Neural cell (in vitro differentiated cells): ENCODE data around the gene CCNY. TPM values are rescaled to one million over a fixed set of nuclear protein-coding genes. Genes with fewer than 3 reads are reported as not detected.
"Not testable (repeated sequence)": the region's sequence is repeated elsewhere in the genome, so short reads cannot be mapped to it uniquely, and the experiment has no call there.

Source experiments
- H2AFZ ChIP-seq: fragments of 200-600, 300-800 bp; sonication (generic), shearing (Covaris generic); 2 replicates; pipeline ENCODE4 v1.6.0; 2014; ENCODE audit warnings: low read depth, mild to moderate bottlenecking, antibody characterized with exemption, low read length, moderate library complexity
- H3F3A ChIP-seq: fragments of 200-600 bp; shearing (Covaris generic); 2 replicates; pipeline ENCODE4 v1.6.1; 2016; ENCODE audit warnings: mild to moderate bottlenecking, moderate library complexity, mixed read lengths, antibody characterized with exemption, low read length; ENCODE audit not compliant: insufficient read depth, poor library complexity, severe bottlenecking
- H3K27ac ChIP-seq: fragments of 200-600, 300-800 bp; sonication (generic), shearing (Covaris generic); 2 replicates; pipeline ENCODE4 v1.5.1; 2014; ENCODE audit warnings: mild to moderate bottlenecking, low read length, moderate library complexity
- H3K27me3 ChIP-seq: fragments of 300-800, 200-600 bp; sonication (generic), shearing (Covaris generic); 2 replicates; pipeline ENCODE4 v1.6.0; 2014; ENCODE audit warnings: mild to moderate bottlenecking, low read depth, low read length, moderate library complexity; ENCODE audit not compliant: insufficient read depth
- H3K36me3 ChIP-seq: fragments of 300-800, 200-600 bp; sonication (generic), shearing (Covaris generic); 2 replicates; pipeline ENCODE4 v1.5.1; 2014; ENCODE audit warnings: mild to moderate bottlenecking, antibody characterized with exemption, low read length, moderate library complexity; ENCODE audit not compliant: insufficient read depth
- H3K4me2 ChIP-seq: fragments of 300-800, 200-600 bp; sonication (generic), shearing (Covaris generic); 2 replicates; pipeline ENCODE4 v1.6.0; 2014; ENCODE audit warnings: mild to moderate bottlenecking, low read length
- H3K4me3 ChIP-seq: fragments of 300-800, 200-600 bp; sonication (generic), shearing (Covaris generic); 2 replicates; pipeline ENCODE4 v1.5.1; 2014; ENCODE audit warnings: mild to moderate bottlenecking, low read length, moderate library complexity
- H3K79me2 ChIP-seq: fragments of 200-600 bp; shearing (Covaris generic); replicated peaks from 2 replicates; pipeline ENCODE4 v1.6.0; 2014; ENCODE audit warnings: mild to moderate bottlenecking, low read length, moderate library complexity; ENCODE audit not compliant: insufficient read depth
- H3K9ac ChIP-seq: fragments of 300-800, 200-600 bp; sonication (generic), shearing (Covaris generic); 2 replicates; pipeline ENCODE4 v1.6.1; 2016; ENCODE audit warnings: mild to moderate bottlenecking, low read length, mixed read lengths
- H3K9me2 ChIP-seq: fragments of 200-600 bp; shearing (Covaris generic); 2 replicates; pipeline ENCODE4 v1.6.1; 2016; ENCODE audit warnings: mild to moderate bottlenecking, low read length, mixed read lengths; ENCODE audit not compliant: insufficient read depth
- H3K9me3 ChIP-seq: fragments of 200-600, 300-800 bp; sonication (generic), shearing (Covaris generic); 2 replicates; pipeline ENCODE4 v1.6.1; 2016; ENCODE audit warnings: mild to moderate bottlenecking, mixed run types, low read length, moderate library complexity, mixed read lengths
- H4K20me1 ChIP-seq: fragments of 200-600 bp; shearing (Covaris generic); 2 replicates; pipeline ENCODE4 v1.6.1; 2016; ENCODE audit warnings: mild to moderate bottlenecking, mixed run types; ENCODE audit not compliant: insufficient read depth
- EP300 ChIP-seq: fragments of 450-650 bp; conservative IDR thresholded peaks from 2 replicates; pipeline ENCODE4 v1.6.1; 2014; ENCODE audit warnings: antibody characterized with exemption, mild to moderate bottlenecking, moderate library complexity; ENCODE audit not compliant: poor library complexity, severe bottlenecking
- EZH2 ChIP-seq: fragments of 200-600, 300-800 bp; shearing (Covaris generic), sonication (generic); IDR thresholded peaks from 2 replicates; pipeline ENCODE4 v1.6.1; 2014; ENCODE audit warnings: antibody characterized with exemption, low read length, borderline replicate concordance, mild to moderate bottlenecking; ENCODE audit not compliant: insufficient read depth, poor library complexity, severe bottlenecking
- MXI1 ChIP-seq: fragments of 450-650 bp; conservative IDR thresholded peaks from 2 replicates; pipeline ENCODE4 v1.6.1; 2014; ENCODE audit warnings: antibody characterized with exemption, mild to moderate bottlenecking; ENCODE audit not compliant: poor library complexity, severe bottlenecking
- POLR2AphosphoS5 ChIP-seq: IDR thresholded peaks from 2 replicates; pipeline ENCODE4 v1.6.1; 2012
- RAD21 ChIP-seq: fragments of 450-650 bp; conservative IDR thresholded peaks from 2 replicates; pipeline ENCODE4 v1.6.1; 2014; ENCODE audit warnings: antibody characterized with exemption, mild to moderate bottlenecking, moderate library complexity
- SMC3 ChIP-seq: fragments of 450-650 bp; conservative IDR thresholded peaks from 2 replicates; pipeline ENCODE4 v1.6.1; 2014; ENCODE audit warnings: antibody characterized with exemption, mild to moderate bottlenecking, moderate library complexity; ENCODE audit not compliant: poor library complexity
- TAF1 ChIP-seq: IDR thresholded peaks from 2 replicates; pipeline ENCODE4 v1.6.1; 2012; ENCODE audit warnings: low read depth
- polyA plus RNA-seq: library from polyadenylated mRNA; depleted of rRNA; stranded (reverse); fragments of >200 nt; gene quantifications from 2 replicates; pipeline ENCODE4 v1.2.3, GENCODE V29; 2014
- TF ChIP-seq, protein P1 (sequence below): IDR thresholded peaks from 2 replicates; pipeline ENCODE4 v1.6.1; 2012; ENCODE audit warnings: borderline replicate concordance
- TF ChIP-seq, protein P2 (sequence below): fragments of 450-650 bp; IDR thresholded peaks from 2 replicates; pipeline ENCODE4 v1.5.1; 2014; ENCODE audit warnings: antibody characterized with exemption, mild to moderate bottlenecking, moderate library complexity; ENCODE audit not compliant: poor library complexity, severe bottlenecking

Gene CCNY
- polyA plus RNA-seq, 1 donor from 2014 or later = 36.4 TPM

GRCh38 chr10:35516102-35516670 lies 179.9 kb downstream of the CCNY start:
- TF ChIP-seq MXI1 (no peak), EZH2 (no peak), EP300 (no peak), POLR2AphosphoS5 (no peak), SMC3 (no peak), RAD21 (no peak), TAF1 (no peak)
- TF ChIP-seq, protein P1, sequence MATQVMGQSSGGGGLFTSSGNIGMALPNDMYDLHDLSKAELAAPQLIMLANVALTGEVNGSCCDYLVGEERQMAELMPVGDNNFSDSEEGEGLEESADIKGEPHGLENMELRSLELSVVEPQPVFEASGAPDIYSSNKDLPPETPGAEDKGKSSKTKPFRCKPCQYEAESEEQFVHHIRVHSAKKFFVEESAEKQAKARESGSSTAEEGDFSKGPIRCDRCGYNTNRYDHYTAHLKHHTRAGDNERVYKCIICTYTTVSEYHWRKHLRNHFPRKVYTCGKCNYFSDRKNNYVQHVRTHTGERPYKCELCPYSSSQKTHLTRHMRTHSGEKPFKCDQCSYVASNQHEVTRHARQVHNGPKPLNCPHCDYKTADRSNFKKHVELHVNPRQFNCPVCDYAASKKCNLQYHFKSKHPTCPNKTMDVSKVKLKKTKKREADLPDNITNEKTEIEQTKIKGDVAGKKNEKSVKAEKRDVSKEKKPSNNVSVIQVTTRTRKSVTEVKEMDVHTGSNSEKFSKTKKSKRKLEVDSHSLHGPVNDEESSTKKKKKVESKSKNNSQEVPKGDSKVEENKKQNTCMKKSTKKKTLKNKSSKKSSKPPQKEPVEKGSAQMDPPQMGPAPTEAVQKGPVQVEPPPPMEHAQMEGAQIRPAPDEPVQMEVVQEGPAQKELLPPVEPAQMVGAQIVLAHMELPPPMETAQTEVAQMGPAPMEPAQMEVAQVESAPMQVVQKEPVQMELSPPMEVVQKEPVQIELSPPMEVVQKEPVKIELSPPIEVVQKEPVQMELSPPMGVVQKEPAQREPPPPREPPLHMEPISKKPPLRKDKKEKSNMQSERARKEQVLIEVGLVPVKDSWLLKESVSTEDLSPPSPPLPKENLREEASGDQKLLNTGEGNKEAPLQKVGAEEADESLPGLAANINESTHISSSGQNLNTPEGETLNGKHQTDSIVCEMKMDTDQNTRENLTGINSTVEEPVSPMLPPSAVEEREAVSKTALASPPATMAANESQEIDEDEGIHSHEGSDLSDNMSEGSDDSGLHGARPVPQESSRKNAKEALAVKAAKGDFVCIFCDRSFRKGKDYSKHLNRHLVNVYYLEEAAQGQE = no peak
- TF ChIP-seq, protein P2, sequence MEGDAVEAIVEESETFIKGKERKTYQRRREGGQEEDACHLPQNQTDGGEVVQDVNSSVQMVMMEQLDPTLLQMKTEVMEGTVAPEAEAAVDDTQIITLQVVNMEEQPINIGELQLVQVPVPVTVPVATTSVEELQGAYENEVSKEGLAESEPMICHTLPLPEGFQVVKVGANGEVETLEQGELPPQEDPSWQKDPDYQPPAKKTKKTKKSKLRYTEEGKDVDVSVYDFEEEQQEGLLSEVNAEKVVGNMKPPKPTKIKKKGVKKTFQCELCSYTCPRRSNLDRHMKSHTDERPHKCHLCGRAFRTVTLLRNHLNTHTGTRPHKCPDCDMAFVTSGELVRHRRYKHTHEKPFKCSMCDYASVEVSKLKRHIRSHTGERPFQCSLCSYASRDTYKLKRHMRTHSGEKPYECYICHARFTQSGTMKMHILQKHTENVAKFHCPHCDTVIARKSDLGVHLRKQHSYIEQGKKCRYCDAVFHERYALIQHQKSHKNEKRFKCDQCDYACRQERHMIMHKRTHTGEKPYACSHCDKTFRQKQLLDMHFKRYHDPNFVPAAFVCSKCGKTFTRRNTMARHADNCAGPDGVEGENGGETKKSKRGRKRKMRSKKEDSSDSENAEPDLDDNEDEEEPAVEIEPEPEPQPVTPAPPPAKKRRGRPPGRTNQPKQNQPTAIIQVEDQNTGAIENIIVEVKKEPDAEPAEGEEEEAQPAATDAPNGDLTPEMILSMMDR = no peak
- H3K27me3 ChIP-seq = no peaks in the 10 kb centered on the region
- H3K27ac ChIP-seq = no peak overlapping the region
- H3K4me3 ChIP-seq = no peak overlapping the region
- H3F3A ChIP-seq = no peaks in the 10 kb centered on the region
- no peak overlapping the region for H3K4me2 ChIP-seq
- H3K36me3 ChIP-seq = no peaks in the 10 kb centered on the region
- no peaks in the 10 kb centered on the region for H4K20me1 ChIP-seq
- no peaks in the 10 kb centered on the region for H3K9me3 ChIP-seq
- H3K79me2 ChIP-seq = no peaks in the 10 kb centered on the region
- no peak overlapping the region for H2AFZ ChIP-seq
- H3K9me2 ChIP-seq = no peaks in the 10 kb centered on the region
- H3K9ac ChIP-seq = no peak overlapping the region

DNA sequence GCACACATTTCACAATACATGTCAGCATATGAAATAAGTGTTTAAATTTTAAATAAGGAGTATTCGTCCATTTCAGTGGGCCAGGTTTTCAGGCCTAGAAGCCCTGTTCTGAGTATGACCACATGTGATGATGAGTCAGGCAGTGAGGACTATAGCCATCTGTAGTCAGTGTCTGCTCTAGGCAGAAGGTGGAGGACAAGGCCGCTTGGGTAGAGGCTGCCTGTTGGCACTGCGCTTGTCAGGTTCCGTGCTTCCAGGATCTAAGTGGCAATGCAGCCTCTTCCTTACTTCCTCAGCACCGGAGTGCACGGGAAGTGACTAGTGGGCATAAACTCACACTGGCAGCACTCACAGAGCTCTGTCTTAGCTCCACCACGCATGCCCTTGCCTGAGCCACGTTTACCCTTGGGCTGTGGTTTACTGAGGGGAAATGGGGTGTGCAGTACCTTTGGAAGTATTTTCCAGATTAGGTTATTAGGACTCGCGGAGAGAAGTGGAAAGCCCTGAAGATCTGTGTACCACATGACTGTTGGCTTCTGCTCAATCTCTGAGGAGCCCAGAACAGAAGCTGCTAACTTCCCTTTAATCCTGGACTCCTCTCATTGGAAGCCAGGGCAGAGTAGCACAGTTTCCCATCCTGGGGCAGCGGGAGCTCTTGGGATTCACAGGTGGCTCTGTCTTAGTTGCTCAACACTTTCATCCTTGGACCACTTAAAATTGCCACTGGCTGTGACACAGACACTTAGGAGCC lies 181.3 kb downstream of the CCNY start:
- TF ChIP-seq MXI1 (no peak), SMC3 (no peak), POLR2AphosphoS5 (no peak), TAF1 (no peak), EP300 (no peak), RAD21 (no peak), EZH2 (no peak)
- TF ChIP-seq, protein P2 = no peak
- TF ChIP-seq, protein P1 = no peak
- Histone ChIP-seq H3K9me3 (no peaks in the 10 kb centered on the region), H3K9me2 (no peaks in the 10 kb centered on the region), H2AFZ (no peak overlapping the region), H3K36me3 (no peaks in the 10 kb centered on the region), H3F3A (no peaks in the 10 kb centered on the region), H4K20me1 (no peaks in the 10 kb centered on the region), H3K4me3 (no peak overlapping the region), H3K27me3 (no peaks in the 10 kb centered on the region), H3K79me2 (no peaks in the 10 kb centered on the region), H3K9ac (no peak overlapping the region), H3K4me2 (no peak overlapping the region), H3K27ac (no peak overlapping the region)

DNA sequence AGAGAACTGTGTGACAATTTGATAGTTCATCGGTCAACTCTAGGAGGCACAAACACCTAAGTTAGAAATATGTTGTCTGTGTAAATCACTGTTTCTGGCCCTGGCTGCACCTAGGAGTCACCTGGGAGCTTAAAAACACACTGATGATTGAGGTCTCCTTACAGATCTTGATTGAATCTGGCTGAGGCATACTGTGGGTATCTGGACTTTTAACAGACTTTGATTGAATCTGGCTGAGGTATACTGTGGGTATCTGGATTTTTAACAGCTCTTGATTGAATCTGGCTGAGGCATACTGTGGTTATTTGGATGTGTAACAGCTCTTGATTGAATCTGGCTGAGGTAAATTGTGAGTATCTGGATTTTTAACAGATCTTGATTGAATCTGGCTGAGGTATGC lies 181.9 kb downstream of the CCNY start:
- not testable (repeated sequence) for H3K27me3 ChIP-seq, H3K79me2 ChIP-seq

More for the DNA sequence above, 181.9 kb downstream of the CCNY start:
- H3F3A ChIP-seq, H3K9ac ChIP-seq, H3K4me3 ChIP-seq, H3K36me3 ChIP-seq, H3K4me2 ChIP-seq, H2AFZ ChIP-seq, H3K9me2 ChIP-seq, H3K9me3 ChIP-seq, H3K27ac ChIP-seq, H4K20me1 ChIP-seq: not testable (repeated sequence)
